HG02870 (cell line): ENCODE results near the gene ACVR2B.
"Not testable (repeated sequence)": the region's sequence is repeated elsewhere in the genome, so short reads cannot be mapped to it uniquely, and the experiment has no call there.

Experiments used
- ATAC-seq: cut with Tn5 transposase; IDR thresholded peaks from one replicate; pipeline ENCODE4 v1.9.1; 2021; ENCODE audit warnings: mild to moderate bottlenecking, moderate library complexity; ENCODE audit not compliant: unreplicated experiment

The ACVR2B gene

GRCh38 chr3:38453075-38453912 lies at the start of gene ACVR2B:
ACVR2B (plus strand) TSS chr3:38453890; CDS start chr3:38454323, 433 bp downstream.
- peak; percentile 51 for ATAC-seq

GRCh38 chr3:38404286-38404685 lies 49.4 kb upstream of the ACVR2B start:
- no peak for ATAC-seq

GRCh38 chr3:38411591-38411990 lies 42.1 kb upstream of the ACVR2B start:
- ATAC-seq, result no peak

DNA sequence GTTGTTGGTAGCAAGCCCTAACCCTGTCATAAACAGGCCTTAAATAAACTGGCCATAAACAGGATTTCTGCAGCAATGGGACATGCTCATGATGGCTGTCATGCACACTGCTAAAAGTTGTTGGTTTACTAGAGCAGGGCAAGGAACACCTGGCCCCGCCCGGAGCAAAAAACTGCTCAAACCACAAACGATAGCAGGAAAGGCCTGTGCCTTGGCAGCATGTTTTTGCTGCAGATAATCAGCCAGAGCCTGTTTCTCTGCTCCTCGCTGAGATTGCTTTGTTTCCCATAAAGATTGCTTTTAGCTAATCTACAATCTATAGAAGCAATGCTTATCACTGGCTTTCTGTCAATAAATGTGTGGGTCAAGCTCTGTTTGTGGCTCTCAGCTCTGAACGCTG lies 32.9 kb upstream of the ACVR2B start:
- ATAC-seq, result not testable (repeated sequence)

DNA sequence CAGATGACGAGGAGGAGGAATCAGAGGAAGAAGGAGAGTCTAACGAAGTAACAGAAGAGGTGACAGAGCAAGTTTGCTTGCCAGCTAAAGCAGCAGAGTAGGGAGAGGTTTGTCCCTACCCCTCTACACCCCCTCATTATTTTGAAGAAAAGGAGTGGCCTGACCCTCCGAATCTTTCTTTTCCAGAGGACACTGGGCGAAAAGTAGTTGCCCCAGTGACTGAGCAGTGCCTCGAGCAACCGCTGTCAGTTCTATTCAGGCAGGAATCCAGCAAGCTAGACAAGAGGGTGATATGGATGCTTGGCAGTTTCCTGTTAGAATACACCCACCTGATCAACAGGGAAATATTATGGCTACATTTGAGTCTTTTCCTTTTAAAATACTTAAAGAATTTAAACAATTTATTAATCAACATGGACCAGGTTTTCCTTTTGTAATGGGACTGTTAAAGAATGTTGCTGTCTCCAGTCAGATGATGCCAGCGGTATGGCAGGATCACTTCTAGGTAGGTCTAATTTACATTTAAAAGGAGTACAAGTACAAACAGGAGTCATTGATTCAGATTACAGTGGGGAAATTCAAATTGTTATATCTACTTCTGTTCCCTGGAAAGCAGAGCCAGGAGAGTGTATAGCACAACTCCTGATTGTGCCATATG lies 31.9 kb upstream of the ACVR2B start:
- no peak for ATAC-seq

DNA sequence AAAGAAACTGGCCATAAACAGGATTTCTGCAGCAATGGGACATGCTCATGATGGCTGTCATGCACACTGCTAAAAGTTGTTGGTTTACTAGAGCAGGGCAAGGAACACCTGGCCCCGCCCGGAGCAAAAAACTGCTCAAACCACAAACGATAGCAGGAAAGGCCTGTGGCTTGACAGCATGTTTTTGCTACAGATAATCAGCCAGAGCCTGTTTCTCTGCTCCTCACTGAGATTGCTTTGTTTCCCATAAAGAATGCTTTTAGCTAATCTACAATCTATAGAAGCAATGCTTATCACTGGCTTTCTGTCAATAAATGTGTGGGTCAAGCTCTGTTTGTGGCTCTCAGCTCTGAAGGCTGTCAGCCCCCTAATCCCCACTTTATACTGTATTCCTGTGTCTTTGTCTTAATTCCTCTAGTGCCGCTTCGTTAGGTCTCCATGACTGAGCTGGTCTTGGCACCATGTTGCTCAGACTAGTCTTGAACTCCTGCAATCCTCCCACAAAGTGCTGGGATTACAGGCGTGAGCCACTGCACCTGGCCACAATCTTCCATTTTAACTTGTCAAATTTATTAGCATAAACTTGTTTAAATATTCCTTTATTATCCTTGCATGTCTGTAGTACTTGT lies 26.8 kb upstream of the ACVR2B start:
- ATAC-seq, result not testable (repeated sequence)

DNA sequence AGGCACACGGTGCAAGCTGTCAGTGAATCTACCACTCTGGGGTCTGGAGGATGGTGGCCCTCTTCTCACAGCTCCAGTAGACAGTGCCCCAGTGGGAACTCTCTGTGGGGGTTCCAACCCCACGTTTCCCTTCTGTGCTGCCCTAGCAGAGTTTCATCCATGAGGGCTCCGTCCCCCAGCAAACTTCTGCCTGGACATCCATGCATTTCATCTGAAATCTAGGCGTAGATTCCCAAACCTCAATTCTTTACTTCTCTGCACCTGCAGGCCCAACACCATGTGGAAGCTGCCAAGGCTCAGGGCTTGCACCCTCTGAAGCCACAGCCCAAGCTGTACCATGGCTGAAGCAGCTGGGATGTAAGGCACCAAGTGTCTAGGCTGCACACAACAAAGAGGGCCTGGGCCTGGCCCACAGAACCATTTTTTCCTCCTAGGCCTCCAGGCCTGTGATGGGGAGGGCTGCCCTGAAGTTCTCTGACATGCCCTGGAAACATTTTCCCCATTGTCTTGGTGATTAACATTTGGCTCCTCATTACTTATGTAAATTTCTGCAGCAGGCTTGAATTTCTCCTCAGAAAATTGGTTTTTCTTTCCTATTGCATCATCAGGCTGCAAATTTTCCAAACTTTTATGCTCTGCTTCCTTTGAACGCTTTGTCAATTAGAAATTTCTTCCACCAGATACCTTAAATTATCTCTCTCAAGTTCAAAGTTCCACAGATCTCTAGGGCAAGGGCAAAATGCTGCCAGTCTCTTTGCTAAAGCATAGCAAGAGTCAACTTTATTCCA lies 20.6 kb upstream of the ACVR2B start:
- not testable (repeated sequence) for ATAC-seq

DNA sequence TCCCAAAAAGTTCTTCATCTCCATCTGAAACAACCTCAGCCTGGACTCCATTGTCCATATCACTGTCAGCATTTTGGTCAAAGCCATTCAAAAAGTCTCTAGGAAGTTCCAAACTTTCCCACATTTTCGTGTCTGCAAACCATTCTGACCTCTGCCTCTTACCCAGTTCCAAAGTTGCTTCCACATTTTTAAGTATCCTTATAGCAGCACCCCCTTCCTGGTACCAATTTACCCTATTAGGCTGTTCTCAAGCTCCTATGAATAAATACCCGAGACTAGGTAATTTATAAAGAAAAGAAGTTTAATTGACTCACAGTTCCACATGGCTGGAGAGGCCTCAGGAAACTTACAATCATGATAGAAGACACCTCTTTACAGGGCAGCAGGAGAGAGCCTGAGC lies 20.0 kb upstream of the ACVR2B start:
- ATAC-seq, result not testable (repeated sequence)

- ATAC-seq, result not testable (repeated sequence)
These were observed 15.1 kb upstream of the ACVR2B start for GRCh38 chr3:38438436-38439069.

GRCh38 chr3:38443205-38443604 lies 10.5 kb upstream of the ACVR2B start:
- ATAC-seq, result not testable (repeated sequence)

DNA sequence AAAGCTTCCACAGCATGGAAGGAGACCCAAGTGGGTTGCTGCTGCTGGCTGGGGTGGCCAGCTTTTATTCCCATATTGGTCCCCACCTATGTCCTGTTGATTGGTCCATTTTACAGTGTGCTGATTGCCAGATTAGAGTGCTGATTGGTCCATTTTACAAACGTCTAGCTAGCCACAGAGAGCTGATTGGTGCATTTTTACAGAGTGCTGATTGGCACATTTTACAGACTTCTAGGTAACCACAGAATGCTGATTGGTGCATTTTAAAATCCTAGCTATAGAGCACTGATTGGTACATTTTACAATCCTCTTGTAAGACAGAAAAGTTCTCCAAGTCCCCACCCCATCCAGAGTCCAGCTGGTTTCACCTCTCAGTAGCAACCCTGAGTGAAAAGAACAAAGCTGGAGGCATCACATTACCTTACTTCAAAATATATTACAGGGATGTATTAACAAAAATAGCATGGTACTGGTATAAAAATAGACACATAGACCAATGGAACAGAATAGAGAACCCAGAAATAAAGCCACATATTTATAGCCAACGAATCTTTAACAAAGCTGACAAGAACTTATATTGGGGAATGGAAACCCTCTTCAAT lies 7.5 kb upstream of the ACVR2B start:
- no peak for ATAC-seq

GRCh38 chr3:38446812-38447211 lies 6.9 kb upstream of the ACVR2B start:
- no peak for ATAC-seq

- no peak for ATAC-seq
These were observed 2.8 kb upstream of the ACVR2B start for GRCh38 chr3:38450853-38451252.

DNA sequence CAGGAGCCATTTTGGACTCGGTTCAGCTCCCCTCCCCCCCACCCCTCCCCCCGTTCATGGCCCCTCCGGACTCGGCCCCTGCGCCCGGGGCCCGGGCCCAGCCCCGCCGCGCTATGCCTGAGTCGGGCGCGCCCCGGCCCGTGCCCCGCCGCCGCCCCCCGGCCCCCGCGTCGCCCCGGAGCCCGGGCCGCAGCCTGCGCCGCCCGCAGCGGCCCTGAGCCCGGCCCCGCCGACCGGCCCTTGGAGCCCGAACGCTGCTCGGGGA lies 155 bp downstream of the ACVR2B start:
- ATAC-seq, result no peak

GRCh38 chr3:38454178-38454883 lies 641 bp downstream of the ACVR2B start:
- ATAC-seq, result peak; percentile 30

DNA sequence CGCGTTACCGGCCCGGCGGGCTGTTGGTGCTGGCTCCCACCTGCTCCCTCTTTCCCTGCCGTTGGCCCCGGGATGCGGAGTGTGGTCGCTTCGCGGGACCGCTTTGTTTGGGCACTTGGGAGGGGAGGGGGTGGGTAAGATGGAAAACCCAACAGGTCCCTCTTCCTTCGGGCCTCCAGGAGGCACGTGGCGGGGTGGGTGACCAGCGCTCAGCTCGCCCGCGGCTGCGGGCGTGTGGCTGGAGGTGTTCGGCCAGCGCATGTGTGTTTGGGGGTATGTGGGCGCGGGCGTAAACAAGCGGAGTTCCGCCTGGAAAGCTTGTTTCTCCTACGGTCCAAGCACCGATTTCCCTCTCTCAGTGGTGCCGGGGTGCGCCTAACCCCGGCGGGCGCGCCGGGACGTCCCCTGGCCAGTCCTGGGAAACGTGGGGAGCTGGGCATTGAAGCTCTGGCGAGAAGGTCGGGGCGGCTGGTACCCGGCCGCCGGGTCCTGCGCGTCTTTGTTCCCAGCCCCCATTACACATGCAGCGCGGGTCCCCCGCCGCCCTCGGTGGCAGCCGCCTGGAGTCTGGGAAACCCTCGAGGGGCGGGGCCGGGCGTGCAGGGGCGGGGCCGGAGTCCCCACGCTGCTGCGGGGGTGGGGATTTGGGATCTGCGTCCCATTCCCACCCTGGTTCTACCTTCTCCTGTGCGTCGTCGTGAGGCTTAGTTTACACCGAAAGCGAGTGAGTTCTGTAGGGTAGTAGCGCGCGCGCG lies 1.4 kb downstream of the ACVR2B start:
- ATAC-seq, result peak; percentile 17

DNA sequence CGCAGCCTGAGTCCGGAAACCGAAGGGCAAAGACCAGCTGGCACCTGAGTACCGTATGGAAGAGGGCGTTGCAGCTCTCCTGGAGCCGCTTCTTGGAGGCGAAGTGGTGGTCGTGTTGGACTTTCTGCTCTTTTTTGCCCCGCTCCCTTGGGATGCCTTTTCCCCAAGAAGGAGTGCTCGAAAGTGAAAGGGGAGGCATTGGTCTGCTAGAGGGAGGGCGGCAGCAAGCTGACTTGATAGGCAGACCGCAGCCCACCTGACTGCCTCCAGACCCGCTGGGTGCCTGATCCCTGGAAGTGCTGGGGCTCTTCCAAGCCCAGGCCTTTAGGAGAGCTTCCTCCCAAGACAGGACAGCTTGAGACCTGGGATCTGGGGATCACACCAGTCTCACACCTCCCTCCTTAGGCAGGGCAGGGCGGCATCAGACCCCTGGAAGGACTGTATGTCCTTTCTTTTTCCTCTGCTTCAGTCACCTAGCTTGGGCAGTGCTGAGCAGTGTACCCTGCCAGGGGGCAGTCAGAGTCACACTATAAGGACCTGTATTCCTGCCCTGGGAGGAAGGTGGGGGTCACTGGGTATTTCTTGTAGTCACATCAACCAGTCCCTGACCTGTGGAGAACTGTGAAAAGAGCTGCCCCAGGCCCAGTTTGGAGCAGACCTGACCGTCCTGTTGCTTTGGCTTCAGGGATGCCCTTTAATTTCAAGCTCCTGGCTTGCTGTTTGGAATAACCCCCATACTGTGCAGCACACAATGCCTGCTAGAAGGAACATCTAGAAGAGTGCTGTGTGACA lies 2.1 kb downstream of the ACVR2B start:
- ATAC-seq, result peak; percentile 29
